ENCODE results near the gene CFD.

The CFD gene

DNA sequence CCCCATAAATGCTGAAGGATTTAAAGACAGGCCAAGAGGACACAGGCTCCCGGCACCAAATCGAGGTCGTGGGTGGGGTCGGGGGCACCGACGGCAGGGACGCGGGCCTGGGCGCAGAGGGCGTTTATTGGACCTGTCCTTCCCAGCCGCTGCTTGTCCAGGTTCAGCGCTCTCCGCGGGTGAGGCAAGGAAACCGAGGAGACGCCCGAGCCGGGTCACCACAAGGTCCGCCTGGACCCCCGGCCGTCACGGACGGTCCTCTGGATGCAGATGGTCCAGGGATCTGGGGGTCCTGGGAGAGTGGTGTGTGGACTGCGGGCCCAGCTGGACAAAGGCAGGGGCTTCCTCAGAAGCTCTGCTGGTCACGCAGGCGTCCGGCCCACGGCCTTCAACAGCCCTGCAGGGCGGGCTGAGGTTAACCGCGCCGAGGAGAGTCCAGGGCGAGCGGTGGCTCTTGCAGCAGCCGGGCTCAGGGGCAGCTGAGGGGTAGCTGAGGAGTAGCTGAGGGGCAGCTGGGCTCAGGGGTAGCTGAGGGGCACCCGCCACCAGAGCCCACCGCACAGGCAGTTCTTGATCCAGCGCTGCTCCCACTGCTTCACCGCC, 8.5 kb downstream of the CFD start:
- Histone ChIP-seq H3K9me3 (no peaks in the 10 kb centered on the region), H3K4me1 (peaks cover 8% of the 10 kb centered on the region), H3K36me3 (replicated peaks) (peaks cover 50% of the 10 kb centered on the region), H3K27me3 (ENCODE audit: low read depth) (no peaks in the 10 kb centered on the region), H3K4me3 (no peak overlapping the region)
- DNase-seq (ENCODE audit: low spot score in 2 of 2), result no peak
- in situ Hi-C loops (cut with MboI; ENCODE audit: low sequenced_read_pairs), result no loop called here

DNA sequence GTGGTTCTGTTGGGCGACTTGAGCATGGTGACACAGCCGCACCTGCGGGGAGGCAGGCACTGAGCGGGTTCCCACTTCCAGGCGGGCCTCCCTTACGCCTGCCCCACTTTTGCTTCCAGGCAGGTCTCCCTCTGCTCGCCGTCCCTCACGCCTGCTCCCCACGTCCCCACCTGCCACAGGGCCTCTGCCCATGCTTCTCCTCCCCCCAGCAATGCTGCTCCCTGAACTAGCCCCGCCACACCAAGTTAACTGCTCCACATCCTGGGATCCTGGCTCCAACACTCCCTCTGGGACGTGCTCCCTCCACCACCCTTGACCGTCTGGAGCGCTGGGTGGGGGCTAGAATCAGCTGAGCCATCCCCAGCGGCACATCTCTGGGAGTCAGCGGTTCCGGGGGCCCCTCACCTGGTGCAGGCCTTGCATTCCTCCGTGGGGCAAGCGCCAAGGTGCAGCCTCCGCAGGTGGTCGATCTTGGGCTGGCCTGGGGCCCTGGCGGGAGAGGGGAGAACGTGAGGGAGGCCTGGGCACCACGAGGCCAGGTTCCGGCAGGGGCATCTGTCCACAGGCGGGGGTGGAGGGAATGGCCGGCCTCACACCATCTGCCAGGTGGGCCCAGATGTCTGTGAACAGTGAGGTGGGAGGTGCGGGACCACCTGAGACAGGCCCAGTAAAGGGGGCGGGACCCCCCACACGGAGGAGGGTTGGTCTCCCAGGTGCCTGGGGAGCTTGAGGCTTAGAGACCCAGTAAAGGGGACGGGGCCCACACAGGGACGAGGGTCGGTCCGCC, 9.2 kb downstream of the CFD start:
- peaks cover 8% of the 10 kb centered on the region for H3K4me1 ChIP-seq
- in situ Hi-C loops (cut with MboI; ENCODE audit: low sequenced_read_pairs), result no loop called here
- no peaks in the 10 kb centered on the region for H3K27me3 ChIP-seq (ENCODE audit: low read depth)
- no peak overlapping the region for H3K4me3 ChIP-seq
- H3K36me3 ChIP-seq (replicated peaks), result peaks cover 50% of the 10 kb centered on the region
- H3K9me3 ChIP-seq, result no peaks in the 10 kb centered on the region
- no peak for DNase-seq (ENCODE audit: low spot score in 2 of 2)

DNA sequence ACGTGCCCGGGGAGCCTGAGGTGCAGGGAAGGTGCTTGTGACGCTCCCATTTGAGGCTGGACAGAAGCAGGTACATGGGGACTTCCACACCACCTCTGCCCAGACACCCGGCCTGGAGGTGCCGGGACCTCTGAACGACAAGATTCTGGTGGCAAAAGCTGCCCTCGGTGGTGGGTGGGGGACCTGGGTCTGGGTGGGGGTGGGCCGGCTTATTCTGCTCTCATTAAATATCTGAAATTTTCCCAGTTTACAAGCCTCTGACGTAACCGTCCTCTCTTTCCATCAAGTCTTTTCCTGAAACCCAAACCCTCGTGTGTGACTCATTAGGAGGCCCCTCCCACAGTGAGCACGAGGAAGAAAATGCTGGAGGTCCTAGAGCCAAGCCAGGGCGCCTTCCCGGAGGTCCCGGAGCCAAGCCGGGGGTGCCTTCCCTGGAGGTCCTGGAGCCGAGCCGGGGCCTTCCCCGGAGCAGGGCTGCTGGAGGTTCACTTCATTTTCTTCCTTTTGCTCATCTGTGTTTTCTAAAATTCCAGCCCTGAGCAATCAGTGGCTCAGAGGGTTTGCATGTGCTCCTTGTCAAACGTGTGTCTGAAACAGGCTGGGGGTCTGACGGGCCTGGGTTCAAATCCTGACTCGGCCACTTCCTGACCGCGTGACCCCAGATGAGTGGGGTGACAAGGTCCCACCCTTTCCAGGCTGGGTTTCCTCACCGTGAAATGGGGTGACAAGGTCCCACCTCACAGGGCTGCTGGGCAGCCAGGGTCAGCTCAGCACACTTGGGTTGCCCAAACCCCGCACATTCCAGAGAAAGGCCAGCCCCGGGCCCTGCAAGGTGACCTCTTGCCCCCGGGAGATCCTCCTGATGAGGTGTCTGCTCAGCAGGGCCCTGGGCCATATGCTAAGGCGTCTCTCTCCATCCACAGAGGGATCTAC, 10.0 kb downstream of the CFD start:
- peaks cover 8% of the 10 kb centered on the region for H3K4me1 ChIP-seq
- DNase-seq (ENCODE audit: low spot score in 2 of 2), result no peak
- in situ Hi-C loops (cut with MboI; ENCODE audit: low sequenced_read_pairs), result no loop called here
- no peak overlapping the region for H3K4me3 ChIP-seq
- H3K36me3 ChIP-seq (replicated peaks), result peaks cover 56% of the 10 kb centered on the region
- H3K27me3 ChIP-seq (ENCODE audit: low read depth), result no peaks in the 10 kb centered on the region
- H3K9me3 ChIP-seq, result no peaks in the 10 kb centered on the region

DNA sequence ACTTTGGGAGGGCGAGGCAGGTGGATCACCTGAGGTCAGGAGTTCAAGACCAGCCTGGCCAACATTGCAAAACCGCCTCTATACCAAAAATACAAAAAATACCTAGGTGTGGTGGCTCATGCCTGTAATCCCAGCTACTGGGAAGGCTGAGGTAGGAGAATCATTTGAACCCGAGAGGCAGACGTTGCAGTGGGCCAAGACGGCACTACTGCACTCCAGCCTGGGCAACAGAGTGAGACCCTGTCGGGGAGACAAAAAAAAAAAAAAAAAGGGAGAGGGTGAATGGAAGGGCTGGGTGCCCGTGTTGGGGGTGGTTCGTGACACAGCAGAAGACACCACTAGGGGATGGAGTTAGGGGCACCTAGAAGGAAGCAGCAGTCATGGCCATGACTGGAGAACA, 10.8 kb downstream of the CFD start:
- H3K36me3 ChIP-seq (replicated peaks), result peaks cover 63% of the 10 kb centered on the region

DNA sequence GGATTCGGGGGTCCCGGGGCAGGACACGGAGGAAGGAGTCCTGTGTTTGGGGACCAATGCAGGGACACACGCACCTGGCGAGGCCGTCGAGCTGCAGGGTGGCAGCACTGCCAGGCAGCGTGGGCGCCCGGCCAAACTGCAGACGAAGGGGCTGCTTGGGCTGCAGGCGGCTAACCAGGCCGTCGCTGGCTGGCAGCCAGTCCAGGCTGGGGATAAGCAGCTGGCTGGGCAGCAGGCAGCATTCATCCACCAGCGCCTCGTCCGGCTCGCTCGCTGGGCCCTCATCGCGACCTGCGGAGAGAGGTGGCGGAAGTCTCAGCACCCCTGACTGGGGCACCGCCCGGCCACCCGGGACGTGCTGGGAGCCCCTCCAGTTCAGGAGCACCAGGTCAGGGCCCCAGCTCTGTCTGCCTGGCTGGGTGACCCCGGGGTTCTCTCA, 11.5 kb downstream of the CFD start:
- no peaks in the 10 kb centered on the region for H3K27me3 ChIP-seq (ENCODE audit: low read depth)
- in situ Hi-C loops (cut with MboI; ENCODE audit: low sequenced_read_pairs), result no loop called here
- H3K9me3 ChIP-seq, result no peaks in the 10 kb centered on the region
- no peak for DNase-seq (ENCODE audit: low spot score in 2 of 2)
- peaks cover 67% of the 10 kb centered on the region for H3K36me3 ChIP-seq (replicated peaks)
- H3K4me1 ChIP-seq, result peaks cover 8% of the 10 kb centered on the region
- H3K4me3 ChIP-seq, result no peak overlapping the region

More for the DNA sequence above, 10.8 kb downstream of the CFD start:
- H3K4me3 ChIP-seq, result no peak overlapping the region
- in situ Hi-C loops (cut with MboI; ENCODE audit: low sequenced_read_pairs), result no loop called here
- peaks cover 8% of the 10 kb centered on the region for H3K4me1 ChIP-seq
- no peaks in the 10 kb centered on the region for H3K27me3 ChIP-seq (ENCODE audit: low read depth)
- no peaks in the 10 kb centered on the region for H3K9me3 ChIP-seq
- DNase-seq (ENCODE audit: low spot score in 2 of 2), result no peak

DNA sequence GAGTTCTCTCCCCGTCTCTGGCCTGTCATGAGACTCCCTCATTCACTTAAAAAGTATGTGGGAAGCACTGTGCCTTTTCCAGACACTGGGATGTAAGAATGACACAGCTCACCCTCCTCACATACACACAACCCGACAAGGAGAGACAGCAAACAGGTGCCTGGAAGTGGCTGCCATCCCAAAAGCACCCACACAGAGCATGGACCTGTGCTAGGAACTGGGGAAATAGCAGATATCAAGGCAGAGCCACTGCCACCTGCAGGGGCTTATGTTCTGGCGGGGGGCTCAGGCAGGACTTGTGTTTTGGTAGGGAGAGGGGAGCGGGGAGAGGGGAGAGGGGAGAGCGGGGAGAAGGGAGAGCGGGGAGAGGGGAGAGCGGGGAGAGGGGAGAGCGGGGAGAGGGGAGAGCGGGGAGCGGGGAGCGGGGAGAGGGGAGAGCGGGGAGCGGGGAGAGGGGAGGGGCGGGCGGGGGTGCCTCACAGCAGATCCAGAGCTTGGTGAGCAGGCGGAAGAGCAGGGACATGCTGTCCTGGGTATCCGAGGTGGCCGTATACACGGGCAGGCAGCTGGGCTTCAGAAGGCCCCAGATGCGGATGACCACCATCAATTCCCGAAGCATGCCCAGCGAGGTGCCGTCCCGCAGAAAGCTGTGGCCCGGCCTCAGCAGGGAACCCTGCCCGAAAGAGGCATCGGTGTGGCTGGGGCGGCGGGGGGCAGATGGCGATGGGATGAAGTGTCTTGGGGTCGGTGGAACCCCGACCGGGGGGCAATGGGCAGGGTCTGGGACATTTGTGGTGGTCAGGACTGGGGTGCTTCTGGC, 12.2 kb downstream of the CFD start:
- DNase-seq (ENCODE audit: low spot score in 2 of 2), result peak in 1 of 2 experiments; percentile 41
- no peak overlapping the region for H3K4me3 ChIP-seq
- peaks cover 8% of the 10 kb centered on the region for H3K4me1 ChIP-seq
- H3K9me3 ChIP-seq, result no peaks in the 10 kb centered on the region
- peaks cover 73% of the 10 kb centered on the region for H3K36me3 ChIP-seq (replicated peaks)
- in situ Hi-C loops (cut with MboI; ENCODE audit: low sequenced_read_pairs), result no loop called here
- H3K27me3 ChIP-seq (ENCODE audit: low read depth), result no peaks in the 10 kb centered on the region

DNA sequence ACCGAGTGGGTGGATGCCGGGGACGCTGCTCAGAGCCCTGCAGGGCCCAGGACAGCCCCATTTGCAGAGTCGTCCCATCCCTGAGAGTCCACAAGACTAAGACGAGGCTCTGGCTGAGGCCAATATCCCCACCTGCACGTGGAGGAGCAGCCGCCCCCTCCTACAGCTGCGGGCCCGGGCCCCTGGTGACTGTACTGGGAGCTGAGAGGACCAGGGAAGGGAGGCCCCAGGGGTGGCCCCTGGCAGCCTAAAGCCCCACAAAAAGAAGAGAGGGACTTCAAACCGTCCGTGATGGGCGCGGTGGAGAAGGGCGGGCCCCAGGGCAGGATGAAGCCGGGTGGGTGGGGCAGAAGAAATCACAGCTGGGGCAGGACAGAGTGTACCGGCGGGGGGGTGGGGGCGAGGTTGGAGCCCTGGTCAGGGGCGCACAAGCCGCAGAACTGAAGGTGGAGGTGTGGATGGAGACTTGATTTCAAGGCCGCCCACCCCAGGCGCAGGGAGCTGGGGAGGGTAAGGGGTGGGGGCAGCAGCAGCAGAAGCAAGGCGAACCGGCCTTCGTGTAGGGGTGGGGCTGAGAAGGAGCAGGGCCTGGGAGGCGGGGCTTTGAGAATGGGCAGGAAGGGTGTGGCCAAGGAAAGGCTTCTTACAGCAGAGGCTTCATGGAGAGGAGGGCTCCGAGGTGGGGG, 12.9 kb downstream of the CFD start:
- Histone ChIP-seq H3K27me3 (ENCODE audit: low read depth) (no peaks in the 10 kb centered on the region), H3K9me3 (no peaks in the 10 kb centered on the region), H3K4me1 (peaks cover 8% of the 10 kb centered on the region), H3K36me3 (replicated peaks) (peaks cover 77% of the 10 kb centered on the region), H3K4me3 (no peak overlapping the region)
- in situ Hi-C loops (cut with MboI; ENCODE audit: low sequenced_read_pairs), result no loop called here
- DNase-seq (ENCODE audit: low spot score in 2 of 2), result peak; percentile 82 to 94

DNA sequence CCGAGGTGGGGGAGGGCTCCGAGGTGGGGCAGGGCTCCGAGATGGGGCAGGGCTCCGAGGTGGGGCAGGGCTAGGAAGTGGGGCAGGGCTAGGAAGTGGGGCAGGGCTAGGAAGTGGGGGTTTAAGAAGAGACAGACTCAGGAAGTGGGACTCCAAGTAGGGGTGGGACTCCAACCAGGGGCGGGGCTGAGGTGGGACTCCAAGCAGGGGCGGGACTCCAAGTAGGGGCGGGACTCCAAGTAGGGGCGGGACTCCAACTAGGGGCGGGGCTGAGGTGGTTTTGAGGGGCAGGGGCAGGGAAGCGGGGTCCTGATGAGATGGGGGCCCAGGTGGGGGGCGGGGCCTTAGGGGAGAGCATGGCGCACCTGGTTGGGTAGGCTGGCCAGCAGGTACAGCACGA, 13.6 kb downstream of the CFD start:
- no peaks in the 10 kb centered on the region for H3K9me3 ChIP-seq
- in situ Hi-C loops (cut with MboI; ENCODE audit: low sequenced_read_pairs), result no loop called here
- no peaks in the 10 kb centered on the region for H3K27me3 ChIP-seq (ENCODE audit: low read depth)
- peaks cover 8% of the 10 kb centered on the region for H3K4me1 ChIP-seq
- H3K4me3 ChIP-seq, result no peak overlapping the region
- peaks cover 70% of the 10 kb centered on the region for H3K36me3 ChIP-seq (replicated peaks)
- DNase-seq (ENCODE audit: low spot score in 2 of 2), result peak in 1 of 2 experiments; percentile 78

DNA sequence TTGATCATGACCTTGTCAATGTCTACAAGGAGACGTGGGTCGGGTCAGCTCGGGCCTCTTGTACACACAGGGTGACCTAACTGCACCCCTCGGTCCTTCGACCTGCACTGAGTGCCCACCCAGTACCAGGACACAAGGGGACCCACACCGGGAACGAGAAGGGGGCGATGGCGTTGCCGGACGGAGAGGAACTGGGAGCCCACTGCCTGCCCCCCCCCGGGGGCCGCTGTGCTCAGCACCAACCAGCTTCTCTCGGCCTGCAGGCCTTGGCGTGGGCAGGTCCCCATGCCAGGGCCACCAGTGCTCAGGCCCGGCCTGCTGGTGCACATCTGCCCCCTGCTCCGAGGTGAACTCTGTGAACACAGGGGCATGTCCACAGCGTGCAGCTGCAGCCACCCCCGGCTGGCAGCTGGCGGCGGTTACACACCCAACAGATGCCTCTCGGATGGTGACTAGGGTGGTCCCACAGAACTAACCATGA, 14.1 kb downstream of the CFD start:
- H3K4me1 ChIP-seq, result peaks cover 8% of the 10 kb centered on the region
- no peak for DNase-seq (ENCODE audit: low spot score in 2 of 2)
- in situ Hi-C loops (cut with MboI; ENCODE audit: low sequenced_read_pairs), result no loop called here
- no peaks in the 10 kb centered on the region for H3K27me3 ChIP-seq (ENCODE audit: low read depth)
- no peak overlapping the region for H3K4me3 ChIP-seq
- no peaks in the 10 kb centered on the region for H3K9me3 ChIP-seq
- peaks cover 65% of the 10 kb centered on the region for H3K36me3 ChIP-seq (replicated peaks)

DNA sequence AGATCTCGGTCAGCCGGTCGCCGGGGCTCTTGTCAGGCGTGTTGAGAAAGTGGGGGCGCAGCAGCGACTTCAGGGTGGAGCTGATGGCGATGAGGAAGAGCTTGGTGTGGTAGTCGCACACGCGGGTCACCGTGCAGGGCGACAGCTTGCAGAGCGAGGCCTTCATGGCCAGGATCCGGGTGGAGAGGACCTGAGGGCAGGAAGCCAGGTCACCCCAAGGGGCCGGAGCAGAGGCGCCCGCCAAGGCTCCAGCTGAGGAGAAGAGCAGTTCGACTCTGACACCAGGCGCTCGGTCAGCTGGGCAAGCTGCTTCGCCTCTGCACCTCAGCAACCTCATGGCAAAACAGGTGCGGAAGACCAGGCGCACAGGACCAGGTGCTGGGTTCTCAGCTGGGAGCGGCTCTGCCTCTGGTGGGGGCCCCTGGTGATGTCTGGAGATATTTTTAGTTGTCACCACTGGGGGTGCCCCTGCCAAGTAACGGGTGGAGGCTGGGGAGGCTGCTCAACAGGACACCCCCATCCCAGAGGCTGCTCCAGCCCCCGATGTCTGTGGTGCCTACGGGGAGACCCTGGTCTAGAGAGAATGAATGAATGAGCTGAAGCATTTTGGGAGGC, 15.9 kb downstream of the CFD start:
- Histone ChIP-seq H3K9me3 (no peaks in the 10 kb centered on the region), H3K27me3 (ENCODE audit: low read depth) (no peaks in the 10 kb centered on the region), H3K4me3 (no peak overlapping the region), H3K36me3 (replicated peaks) (peaks cover 50% of the 10 kb centered on the region), H3K4me1 (peaks cover 8% of the 10 kb centered on the region)
- in situ Hi-C loops (cut with MboI; ENCODE audit: low sequenced_read_pairs), result no loop called here
- DNase-seq (ENCODE audit: low spot score in 2 of 2), result no peak

DNA sequence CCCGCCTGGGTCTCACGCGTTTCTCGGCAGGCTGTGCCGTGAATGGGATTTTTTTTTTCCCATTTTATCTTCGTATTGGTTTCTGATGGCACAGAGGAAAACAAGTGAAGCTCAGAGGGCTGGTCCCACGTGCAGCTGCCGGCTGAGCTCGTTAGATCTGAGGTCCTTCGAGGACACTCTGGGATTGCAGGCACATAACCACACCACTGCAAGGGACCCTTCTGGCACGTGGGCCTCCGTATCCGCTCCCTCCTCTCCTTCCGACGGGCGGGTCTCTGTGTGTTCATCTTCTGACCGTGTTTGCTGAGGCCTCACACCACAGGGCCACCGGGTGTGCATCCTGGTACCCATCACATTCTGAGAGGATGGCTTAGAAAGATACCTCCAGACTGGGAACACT, 16.6 kb downstream of the CFD start:
- H3K9me3 ChIP-seq, result no peaks in the 10 kb centered on the region
- peaks cover 49% of the 10 kb centered on the region for H3K36me3 ChIP-seq (replicated peaks)
- in situ Hi-C loops (cut with MboI; ENCODE audit: low sequenced_read_pairs), result no loop called here

DNA sequence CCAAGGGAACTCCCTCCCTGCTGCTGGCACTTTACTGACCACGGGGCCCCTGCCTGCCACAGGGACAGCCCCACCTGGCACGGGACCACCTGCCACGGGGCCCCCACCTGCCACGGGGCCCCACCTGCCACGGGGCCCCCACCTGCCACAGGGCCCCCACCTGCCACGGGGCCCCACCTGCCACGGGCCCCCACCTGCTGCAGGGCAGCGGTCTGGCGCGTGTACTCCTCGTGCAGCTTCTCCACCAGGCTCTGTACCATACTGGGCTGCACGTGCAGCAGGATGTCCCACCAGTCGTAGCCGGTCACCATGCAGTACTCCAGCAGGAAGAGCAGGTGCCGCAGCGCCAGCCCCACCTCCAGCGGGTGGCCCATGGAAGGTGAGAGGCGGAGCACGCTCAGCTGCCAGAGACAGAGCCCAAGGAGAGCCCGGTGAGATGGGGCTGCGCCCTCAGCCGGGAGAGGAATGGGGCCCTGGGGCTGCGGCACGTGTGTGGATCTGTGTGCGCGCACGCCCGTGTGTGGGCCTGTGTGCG, 17.4 kb downstream of the CFD start:
- in situ Hi-C loops (cut with MboI; ENCODE audit: low sequenced_read_pairs), result no loop called here
- H3K9me3 ChIP-seq, result no peaks in the 10 kb centered on the region
- no peak for DNase-seq (ENCODE audit: low spot score in 2 of 2)
- H3K27me3 ChIP-seq (ENCODE audit: low read depth), result no peaks in the 10 kb centered on the region
- peaks cover 52% of the 10 kb centered on the region for H3K36me3 ChIP-seq (replicated peaks)
- H3K4me1 ChIP-seq, result peaks cover 7% of the 10 kb centered on the region
- no peak overlapping the region for H3K4me3 ChIP-seq

More for the DNA sequence above, 16.6 kb downstream of the CFD start:
- DNase-seq (ENCODE audit: low spot score in 2 of 2), result no peak
- Histone ChIP-seq H3K4me1 (peaks cover 8% of the 10 kb centered on the region), H3K4me3 (no peak overlapping the region), H3K27me3 (ENCODE audit: low read depth) (no peaks in the 10 kb centered on the region)
